Measurements from ENCODE around the gene FTO. TPM values are rescaled to one million over a fixed set of nuclear protein-coding genes. Genes with fewer than 3 reads are reported as not detected.

Gene FTO
- total RNA-seq, 1 experiment from 2014 or later: 118 TPM

- DNase-seq (ENCODE audit: low read depth): no peak
Observed at GRCh38 chr16:53925107-53925410, 221.1 kb downstream of the FTO start.

- no peak for DNase-seq (ENCODE audit: low read depth)
Observed at GRCh38 chr16:53925526-53925925, 221.6 kb downstream of the FTO start.

GRCh38 chr16:53926209-53926608, 222.3 kb downstream of the FTO start:
- no peak for DNase-seq (ENCODE audit: low read depth)

- DNase-seq (ENCODE audit: low read depth): no peak
Observed at GRCh38 chr16:53932975-53933374, 229.0 kb downstream of the FTO start.

GRCh38 chr16:53933407-53933806, 229.5 kb downstream of the FTO start:
- no peak for DNase-seq (ENCODE audit: low read depth)

- DNase-seq (ENCODE audit: low read depth): no peak
Observed at GRCh38 chr16:53936052-53936451, 232.1 kb downstream of the FTO start.

GRCh38 chr16:53936529-53936928, 232.6 kb downstream of the FTO start:
- no peak for DNase-seq (ENCODE audit: low read depth)

GRCh38 chr16:53937161-53937880, 233.4 kb downstream of the FTO start:
- DNase-seq (ENCODE audit: low read depth): no peak

GRCh38 chr16:53944025-53944424, 240.1 kb downstream of the FTO start:
- no peak for DNase-seq (ENCODE audit: low read depth)

GRCh38 chr16:53945996-53946395, 242.0 kb downstream of the FTO start:
- DNase-seq (ENCODE audit: low read depth): peak; percentile 54

- no peak for DNase-seq (ENCODE audit: low read depth)
Observed at GRCh38 chr16:53946746-53947386, 242.9 kb downstream of the FTO start.

- DNase-seq (ENCODE audit: low read depth): no peak
Observed at GRCh38 chr16:53947642-53948041, 243.7 kb downstream of the FTO start.

GRCh38 chr16:53948326-53948725, 244.4 kb downstream of the FTO start:
- DNase-seq (ENCODE audit: low read depth): no peak

- DNase-seq (ENCODE audit: low read depth): peak; percentile 63
Observed at GRCh38 chr16:53948734-53949430, 244.9 kb downstream of the FTO start.

- DNase-seq (ENCODE audit: low read depth): no peak
Observed at GRCh38 chr16:53949715-53950410, 245.9 kb downstream of the FTO start.

GRCh38 chr16:53950677-53951076, 246.7 kb downstream of the FTO start:
- DNase-seq (ENCODE audit: low read depth): no peak

- peak; percentile 41 for DNase-seq (ENCODE audit: low read depth)
Observed at GRCh38 chr16:53952215-53953208, 248.6 kb downstream of the FTO start.

GRCh38 chr16:53953336-53953735, 249.4 kb downstream of the FTO start:
- DNase-seq (ENCODE audit: low read depth): no peak

- no peak for DNase-seq (ENCODE audit: low read depth)
Observed at GRCh38 chr16:53955221-53955875, 251.4 kb downstream of the FTO start.

GRCh38 chr16:53958341-53958880, 254.5 kb downstream of the FTO start:
- DNase-seq (ENCODE audit: low read depth): no peak
